ENCODE results near the gene POLG2. TPM values are rescaled to one million over a fixed set of nuclear protein-coding genes. Genes with fewer than 3 reads are reported as not detected.

POLG2 gene
- polyA plus RNA-seq, 1 donor from 2014 or later = 16.9 TPM

- Histone ChIP-seq H3K9me3 (ENCODE audit: low read length) (no peaks in the 10 kb centered on the region), H3K4me2 (ENCODE audit: low read length) (no peak overlapping the region), H3K9ac (ENCODE audit: low read length) (no peak overlapping the region), H3K79me2 (replicated peaks; ENCODE audit: insufficient read depth, low read length) (peaks cover 68% of the 10 kb centered on the region), H2AFZ (ENCODE audit: low read depth, low read length) (no peak overlapping the region), H3F3A (ENCODE audit: insufficient read depth, low read length, poor library complexity, severe bottlenecking) (peaks cover 19% of the 10 kb centered on the region), H4K20me1 (ENCODE audit: insufficient read depth) (peaks cover 28% of the 10 kb centered on the region), H3K27ac (ENCODE audit: low read length) (no peak overlapping the region), H3K36me3 (ENCODE audit: insufficient read depth, low read length) (peaks cover 32% of the 10 kb centered on the region), H3K27me3 (ENCODE audit: insufficient read depth, low read depth, low read length) (no peaks in the 10 kb centered on the region), H3K9me2 (ENCODE audit: insufficient read depth, low read length) (no peaks in the 10 kb centered on the region), H3K4me3 (ENCODE audit: low read length) (peak overlapping the region; percentile 97)
- TF ChIP-seq REST (IDR thresholded peaks at IDR 0.05; ENCODE audit: borderline replicate concordance) (no peak), EP300 (conservative IDR thresholded peaks at IDR 0.05; ENCODE audit: poor library complexity, severe bottlenecking) (no peak), EZH2 (IDR thresholded peaks at IDR 0.05; ENCODE audit: borderline replicate concordance, insufficient read depth, low read length, poor library complexity, severe bottlenecking) (no peak), CTCF (IDR thresholded peaks at IDR 0.05; ENCODE audit: poor library complexity, severe bottlenecking) (no peak), MXI1 (conservative IDR thresholded peaks at IDR 0.05; ENCODE audit: poor library complexity, severe bottlenecking) (no peak), SMC3 (conservative IDR thresholded peaks at IDR 0.05; ENCODE audit: poor library complexity) (no peak), TAF1 (IDR thresholded peaks at IDR 0.05; ENCODE audit: low read depth) (no peak), POLR2AphosphoS5 (IDR thresholded peaks at IDR 0.05) (no peak), RAD21 (conservative IDR thresholded peaks at IDR 0.05) (no peak)
Observed at GRCh38 chr17:64502809-64503208, 6.0 kb upstream of the POLG2 start.

- Histone ChIP-seq H3K9me3 (ENCODE audit: low read length) (no peaks in the 10 kb centered on the region), H3K9me2 (ENCODE audit: insufficient read depth, low read length) (no peaks in the 10 kb centered on the region), H3K27me3 (ENCODE audit: insufficient read depth, low read depth, low read length) (no peaks in the 10 kb centered on the region), H3K36me3 (ENCODE audit: insufficient read depth, low read length) (peaks cover 32% of the 10 kb centered on the region), H3K9ac (ENCODE audit: low read length) (no peak overlapping the region), H2AFZ (ENCODE audit: low read depth, low read length) (no peak overlapping the region), H3F3A (ENCODE audit: insufficient read depth, low read length, poor library complexity, severe bottlenecking) (peaks cover 21% of the 10 kb centered on the region), H3K79me2 (replicated peaks; ENCODE audit: insufficient read depth, low read length) (peaks cover 60% of the 10 kb centered on the region), H3K4me2 (ENCODE audit: low read length) (no peak overlapping the region), H4K20me1 (ENCODE audit: insufficient read depth) (peaks cover 28% of the 10 kb centered on the region), H3K4me3 (ENCODE audit: low read length) (no peak overlapping the region), H3K27ac (ENCODE audit: low read length) (no peak overlapping the region)
- TF ChIP-seq RAD21 (conservative IDR thresholded peaks at IDR 0.05) = no peak
- no peak for TF ChIP-seq EP300 (conservative IDR thresholded peaks at IDR 0.05; ENCODE audit: poor library complexity, severe bottlenecking)
- TF ChIP-seq TAF1 (IDR thresholded peaks at IDR 0.05; ENCODE audit: low read depth) = no peak
- no peak for TF ChIP-seq REST (IDR thresholded peaks at IDR 0.05; ENCODE audit: borderline replicate concordance)
- TF ChIP-seq POLR2AphosphoS5 (IDR thresholded peaks at IDR 0.05) = no peak
- no peak for TF ChIP-seq SMC3 (conservative IDR thresholded peaks at IDR 0.05; ENCODE audit: poor library complexity)
- no peak for TF ChIP-seq EZH2 (IDR thresholded peaks at IDR 0.05; ENCODE audit: borderline replicate concordance, insufficient read depth, low read length, poor library complexity, severe bottlenecking)
- no peak for TF ChIP-seq MXI1 (conservative IDR thresholded peaks at IDR 0.05; ENCODE audit: poor library complexity, severe bottlenecking)
Observed at GRCh38 chr17:64502021-64502420, 5.2 kb upstream of the POLG2 start.
